Measurements from ENCODE around the gene GRM5. TPM values are rescaled to one million over a fixed set of nuclear protein-coding genes. Genes with fewer than 3 reads are reported as not detected.

GRM5 gene
- total RNA-seq, 4 donors from 2014 or later: under 0.01 to 1.8 (median under 0.01) TPM; not detected in 1

GRCh38 chr11:88583251-88583650 is 482.5 kb downstream of the GRM5 start:
- H3K4me1 ChIP-seq: no peaks in the 10 kb centered on the region
- no peak overlapping the region for H3K4me3 ChIP-seq
- no peak for DNase-seq (ENCODE audit: low spot score in 2 of 2)
- 71% methylated on average over 4 of the region's 4 CpGs for WGBS, 2 donors
- no peak overlapping the region for H3K27ac ChIP-seq
- H3K36me3 ChIP-seq: no peaks in the 10 kb centered on the region
- TF ChIP-seq CTCF (IDR thresholded peaks at IDR 0.05) (no peak), EP300 (IDR thresholded peaks at IDR 0.05) (no peak), POLR2A (IDR thresholded peaks at IDR 0.05) (no peak)
- no peaks in the 10 kb centered on the region for H3K27me3 ChIP-seq
- H3K9me3 ChIP-seq: no peaks in the 10 kb centered on the region

GRCh38 chr11:88579466-88579865 is 486.3 kb downstream of the GRM5 start:
- 33 to 39% methylated on average over 1 of the region's 1 CpG for WGBS, 2 donors
- TF ChIP-seq EP300 (IDR thresholded peaks at IDR 0.05) (no peak), POLR2A (IDR thresholded peaks at IDR 0.05) (no peak), CTCF (IDR thresholded peaks at IDR 0.05) (no peak)
- DNase-seq (ENCODE audit: low spot score in 2 of 2): no peak
- H3K27me3 ChIP-seq: no peaks in the 10 kb centered on the region
- H3K4me3 ChIP-seq: no peak overlapping the region
- H3K27ac ChIP-seq: no peak overlapping the region
- no peaks in the 10 kb centered on the region for H3K36me3 ChIP-seq
- H3K9me3 ChIP-seq: no peaks in the 10 kb centered on the region
- H3K4me1 ChIP-seq: no peaks in the 10 kb centered on the region

DNA sequence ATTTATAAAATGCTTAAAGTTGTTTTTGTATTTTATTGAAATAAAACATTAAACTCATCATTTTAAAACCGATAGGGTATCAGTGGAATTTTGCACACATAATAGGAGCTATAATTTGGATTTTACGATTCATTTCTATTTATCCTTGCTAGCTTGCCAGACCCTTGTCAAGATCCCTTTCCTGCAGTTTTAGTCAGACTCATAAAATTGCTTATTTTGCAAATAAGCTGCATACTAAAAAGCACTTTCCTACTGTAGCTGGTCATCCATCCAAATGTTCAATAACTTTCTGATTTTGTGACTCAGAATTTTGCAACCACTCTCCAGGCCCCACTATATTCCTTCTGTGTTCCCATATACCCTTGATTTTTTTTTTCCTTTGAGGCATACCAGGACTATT is 489.0 kb downstream of the GRM5 start:
- DNase-seq (ENCODE audit: low spot score in 2 of 2): no peak
- no peak overlapping the region for H3K4me3 ChIP-seq
- no peak overlapping the region for H3K27ac ChIP-seq
- no peaks in the 10 kb centered on the region for H3K9me3 ChIP-seq
- WGBS, 2 donors: 69 to 82% methylated on average over 2 of the region's 2 CpGs
- H3K36me3 ChIP-seq: no peaks in the 10 kb centered on the region
- no peaks in the 10 kb centered on the region for H3K27me3 ChIP-seq
- no peak for TF ChIP-seq CTCF (IDR thresholded peaks at IDR 0.05)
- TF ChIP-seq EP300 (IDR thresholded peaks at IDR 0.05): no peak
- TF ChIP-seq POLR2A (IDR thresholded peaks at IDR 0.05): no peak
- H3K4me1 ChIP-seq: no peaks in the 10 kb centered on the region

- 84 to 86% methylated on average over 2 of the region's 2 CpGs for whole genome bisulfite sequencing, 2 donors
Observed at GRCh38 chr11:88575916-88576315, 489.9 kb downstream of the GRM5 start.

GRCh38 chr11:88569342-88569741 is 496.4 kb downstream of the GRM5 start:
- Histone ChIP-seq H3K9me3 (no peaks in the 10 kb centered on the region), H3K4me3 (no peak overlapping the region), H3K27ac (no peak overlapping the region), H3K36me3 (no peaks in the 10 kb centered on the region), H3K4me1 (no peaks in the 10 kb centered on the region), H3K27me3 (no peaks in the 10 kb centered on the region)
- DNase-seq (ENCODE audit: low spot score in 2 of 2): no peak
- TF ChIP-seq POLR2A (IDR thresholded peaks at IDR 0.05) (no peak), CTCF (IDR thresholded peaks at IDR 0.05) (no peak), EP300 (IDR thresholded peaks at IDR 0.05) (no peak)

More at GRCh38 chr11:88575916-88576315, 489.9 kb downstream of the GRM5 start:
- no peak for TF ChIP-seq CTCF (IDR thresholded peaks at IDR 0.05)
- no peak for TF ChIP-seq EP300 (IDR thresholded peaks at IDR 0.05)
- TF ChIP-seq POLR2A (IDR thresholded peaks at IDR 0.05): no peak
- H3K4me3 ChIP-seq: no peak overlapping the region
- H3K4me1 ChIP-seq: no peaks in the 10 kb centered on the region
- DNase-seq (ENCODE audit: low spot score in 2 of 2): no peak
- H3K27ac ChIP-seq: no peak overlapping the region
- no peaks in the 10 kb centered on the region for H3K9me3 ChIP-seq
- no peaks in the 10 kb centered on the region for H3K36me3 ChIP-seq
- H3K27me3 ChIP-seq: no peaks in the 10 kb centered on the region

All from tibial nerve (tissue), 4 donors.